Endothelial cell of umbilical vein (primary cell): ENCODE measurements around the gene SMARCE1. TPM values are rescaled to one million over a fixed set of nuclear protein-coding genes. Genes with fewer than 3 reads are reported as not detected.
A peak's percentile ranks its signal among the peaks of the same experiment; 100 is the strongest.

Experiments used
- Bru-seq: library from RNA; stranded (reverse); fragments of 400-500 nt; gene quantifications from one replicate; lab custom pipeline; 2021; lab: Mats Ljungman, UMichigan
- BruChase-seq, 2 experiments: library from RNA; stranded (reverse); fragments of 400-500 nt; gene quantifications; one replicate each; lab custom pipeline; 2021; lab: Mats Ljungman, UMichigan
- BruUV-seq: library from RNA; stranded (reverse); fragments of 400-500 nt; replicated peaks from 2 replicates; lab custom pipeline; 2021; lab: Mats Ljungman, UMichigan
- CTCF ChIA-PET: fragments of 300-600, 350-600 bp; sonication (Branson Sonifier 250); formaldehyde crosslinking; loops from one replicate; lab custom pipeline; 2021; ENCODE audit warnings: antibody characterized with exemption, inconsistent platforms; lab: Charles Lee
- POLR2A ChIA-PET: fragments of 300-600, 350-600 bp; sonication (Branson Sonifier 250); formaldehyde crosslinking; loops from one replicate; lab custom pipeline; 2021; ENCODE audit warnings: antibody characterized with exemption, inconsistent platforms; lab: Charles Lee
- DNase-seq: peaks from one replicate; pipeline ENCODE4 v3.0.0-alpha.2; 2011; ENCODE audit warnings: low read depth, low spot score
- FAIRE-seq: peaks from 2 replicates; lab custom pipeline; 2011; peaks lifted over from hg19 to GRCh38; lab: Jason Lieb, UNC
- H2AFZ ChIP-seq: 2 replicates; pipeline ENCODE4 v1.6.0; 2012; ENCODE audit warnings: low read depth, low read length, control low read depth, inconsistent platforms
- H3K27ac ChIP-seq: 2 replicates; pipeline ENCODE4 v1.5.1; 2011; ENCODE audit warnings: low read depth, mild to moderate bottlenecking, control low read depth, low read length, moderate library complexity; ENCODE audit not compliant: insufficient read depth
- H3K27me3 ChIP-seq, 2 experiments: 2 replicates each; pipeline versions ENCODE4 v1.6.0 to v1.6.1; 2011; ENCODE audit warnings: low read length in 2 of 2, mixed read lengths in 1 of 2; ENCODE audit not compliant: control insufficient read depth in 2 of 2, insufficient read depth in 2 of 2
- H3K36me3 ChIP-seq, 2 experiments: 2 replicates in 1 of 2; 3 replicates in 1 of 2; pipeline ENCODE4 v1.5.1; 2011; ENCODE audit warnings: low read length in 2 of 2, mild to moderate bottlenecking in 1 of 2, moderate library complexity in 1 of 2; ENCODE audit not compliant: control insufficient read depth in 2 of 2, insufficient read depth in 2 of 2; ENCODE audit errors: extremely low read depth in 1 of 2
- H3K4me1 ChIP-seq: 3 replicates; pipeline ENCODE4 v1.5.1; 2011; ENCODE audit warnings: mild to moderate bottlenecking, low read length; ENCODE audit not compliant: control insufficient read depth, insufficient read depth; ENCODE audit errors: extremely low read depth
- H3K4me2 ChIP-seq: 2 replicates; pipeline ENCODE4 v1.6.1; 2011; ENCODE audit warnings: low read length, control low read depth, mixed read lengths; ENCODE audit not compliant: insufficient read depth
- H3K4me3 ChIP-seq, 3 experiments: fragments of 200-600 bp in 1 of 3; sonication (generic), shearing (Covaris generic) in 1 of 3; replicated peaks in 1 of 3; 2 replicates each; pipeline ENCODE4 v1.5.1; 2011 to 2016; ENCODE audit warnings: control low read depth in 3 of 3, low read length in 3 of 3, mild to moderate bottlenecking in 2 of 3, inconsistent platforms in 1 of 3, low read depth in 1 of 3, moderate library complexity in 1 of 3; ENCODE audit not compliant: insufficient read depth in 1 of 3
- H3K79me2 ChIP-seq: 2 replicates; pipeline ENCODE4 v1.6.0; 2012; ENCODE audit warnings: low read length, inconsistent platforms; ENCODE audit not compliant: control insufficient read depth, insufficient read depth
- H3K9ac ChIP-seq: replicated peaks from 2 replicates; pipeline ENCODE3; 2011; ENCODE audit warnings: low read length, control low read depth; ENCODE audit not compliant: insufficient read depth; ENCODE audit errors: extremely low read depth
- H3K9me1 ChIP-seq: replicated peaks from 3 replicates; pipeline ENCODE4 v1.6.0; 2011; ENCODE audit warnings: mild to moderate bottlenecking, low read length; ENCODE audit not compliant: control insufficient read depth, insufficient read depth; ENCODE audit errors: extremely low read depth
- H3K9me3 ChIP-seq: replicated peaks from 2 replicates; pipeline ENCODE4 v1.5.1; 2012; ENCODE audit warnings: low read length, inconsistent platforms; ENCODE audit not compliant: control insufficient read depth, insufficient read depth
- H4K20me1 ChIP-seq: replicated peaks from 2 replicates; pipeline ENCODE3; 2011; ENCODE audit warnings: mild to moderate bottlenecking, low read length; ENCODE audit not compliant: control insufficient read depth, insufficient read depth; ENCODE audit errors: extremely low read depth
- EZH2 ChIP-seq: IDR thresholded peaks from 2 replicates; pipeline ENCODE4 v1.6.1; 2012; ENCODE audit warnings: borderline replicate concordance, low read depth, mild to moderate bottlenecking, moderate library complexity, low read length, inconsistent platforms; ENCODE audit not compliant: severe bottlenecking
- FOS ChIP-seq: IDR thresholded peaks from 2 replicates; pipeline ENCODE4 v1.6.1; 2011; ENCODE audit warnings: mild to moderate bottlenecking, low read length, moderate library complexity, borderline replicate concordance; ENCODE audit not compliant: insufficient read depth
- GATA2 ChIP-seq: IDR thresholded peaks from 2 replicates; pipeline ENCODE4 v1.7.0; 2011; ENCODE audit warnings: low read depth, mild to moderate bottlenecking, moderate library complexity, mixed read lengths, low read length; ENCODE audit not compliant: insufficient read length, insufficient read depth
- JUN ChIP-seq: IDR thresholded peaks from 2 replicates; pipeline ENCODE4 v1.6.1; 2011; ENCODE audit warnings: borderline replicate concordance, low read depth; ENCODE audit not compliant: insufficient read length, insufficient read depth
- MAX ChIP-seq: IDR thresholded peaks from 2 replicates; pipeline ENCODE4 v1.6.1; 2011; ENCODE audit not compliant: insufficient read depth, insufficient read length
- MYC ChIP-seq: IDR thresholded peaks from one replicate; pipeline ENCODE4 v1.6.1; 2011; ENCODE audit warnings: mild to moderate bottlenecking, low read depth, low read length
- POLR2A ChIP-seq: IDR thresholded peaks from 2 replicates; pipeline ENCODE4 v1.6.1; 2012; ENCODE audit warnings: low read depth, mild to moderate bottlenecking, control low read depth, low read length
- POLR2AphosphoS5 ChIP-seq: IDR thresholded peaks from 2 replicates; pipeline ENCODE4 v1.6.1; 2012; ENCODE audit warnings: low read depth, mild to moderate bottlenecking, control low read depth, low read length, moderate library complexity; ENCODE audit not compliant: insufficient read depth
- dilution Hi-C: fragments of 300-500 bp; cut with MboI; formaldehyde crosslinking; loops from one replicate; pipeline ENCODE4 v1.15.0; 2019; ENCODE audit warnings: low sequenced_read_pairs; ENCODE audit not compliant: extremely low pct_ligation_motif_present
- intact Hi-C: fragments of 100-400 bp; cut with micrococcal nuclease; formaldehyde crosslinking; loops from one replicate; pipeline ENCODE4 v1.10.0; 2022
- long read RNA-seq: library from polyadenylated mRNA; stranded (forward); transcript quantifications from one replicate; pipeline ENCODE4 v2.0.0, GENCODE V29; 2021
- polyA minus RNA-seq, 3 experiments: library from RNA; depleted of rRNA, polyadenylated mRNA; stranded (reverse); fragments of >200 nt; gene quantifications; 1 replicate in 1 of 3; 2 replicates in 2 of 3; pipeline ENCODE4 v1.2.3, GENCODE V29; 2011
- polyA plus RNA-seq, 4 experiments: library from polyadenylated mRNA; depleted of rRNA in 3 of 4; stranded (reverse) in 3 of 4; unstranded in 1 of 4; fragments of >200 nt; gene quantifications; 2 replicates each; pipeline versions ENCODE4 v1.2.1 to v1.2.3, GENCODE V29; 2011 to 2012; ENCODE audit warnings: missing spikeins in 1 of 4
- total RNA-seq: library from RNA; stranded (reverse); gene quantifications from 2 replicates; pipeline ENCODE4 v1.2.3, GENCODE V29; 2021
- TF ChIP-seq, protein P1 (sequence below), 2 donors: IDR thresholded peaks; 1 replicate in 1 of 2; 2 replicates in 1 of 2; pipeline ENCODE4 v1.5.1; 2011; ENCODE audit warnings: low read length in 2 of 2, mild to moderate bottlenecking in 2 of 2, moderate library complexity in 2 of 2, control low read depth in 1 of 2, inconsistent platforms in 1 of 2, low read depth in 1 of 2; ENCODE audit not compliant: insufficient read depth in 1 of 2; ENCODE audit errors: extremely low read depth in 1 of 2

The SMARCE1 gene
- total RNA-seq = 120 and 127 TPM in 2 replicates
- polyA plus RNA-seq = 21.5 and 28.4 TPM in 2 replicates
- 47.0 and 53.7 TPM in 2 replicates for polyA plus RNA-seq (2011; cell fraction: cytosol; rRNA removed)
- polyA plus RNA-seq (2011; cell fraction: nucleus; rRNA removed) = 48.1 and 64.9 TPM in 2 replicates
- polyA plus RNA-seq (2012) = 118 and 129 TPM in 2 replicates
- 47.0 and 59.7 TPM in 2 replicates for polyA minus RNA-seq
- 13.9 TPM for polyA minus RNA-seq (2011; cell fraction: cytosol; rRNA and poly(A)+ RNA removed)
- polyA minus RNA-seq (2011; cell fraction: nucleus; rRNA and poly(A)+ RNA removed) = 101 and 136 TPM in 2 replicates
- Bru-seq, nascent RNA = percentile 96 among the genes with signal in this experiment
- BruChase-seq, experiment 1, labeled RNA remaining after a 6-hour chase = percentile 96 among the genes with signal in this experiment
- percentile 92 among the genes with signal in this experiment for BruChase-seq, experiment 2, labeled RNA remaining after a 2-hour chase
- long read RNA-seq, full-length matches to known transcripts = 221 of 247 reads
- long read RNA-seq, partial matches to known transcripts = 20 of 247 reads
- long read RNA-seq, other reads (novel, unspliced or antisense) = 6 of 247 reads

- peak within 1 kb of the TSS; percentile 96 for H3K27ac ChIP-seq
- TF ChIP-seq POLR2A = peak; percentile 66
- TF ChIP-seq MAX = no peak
- TF ChIP-seq EZH2 = no peak
- no peak for TF ChIP-seq MYC
- TF ChIP-seq POLR2AphosphoS5 = no peak
- no peak for TF ChIP-seq JUN
- no peak for TF ChIP-seq FOS
- TF ChIP-seq, protein P1, sequence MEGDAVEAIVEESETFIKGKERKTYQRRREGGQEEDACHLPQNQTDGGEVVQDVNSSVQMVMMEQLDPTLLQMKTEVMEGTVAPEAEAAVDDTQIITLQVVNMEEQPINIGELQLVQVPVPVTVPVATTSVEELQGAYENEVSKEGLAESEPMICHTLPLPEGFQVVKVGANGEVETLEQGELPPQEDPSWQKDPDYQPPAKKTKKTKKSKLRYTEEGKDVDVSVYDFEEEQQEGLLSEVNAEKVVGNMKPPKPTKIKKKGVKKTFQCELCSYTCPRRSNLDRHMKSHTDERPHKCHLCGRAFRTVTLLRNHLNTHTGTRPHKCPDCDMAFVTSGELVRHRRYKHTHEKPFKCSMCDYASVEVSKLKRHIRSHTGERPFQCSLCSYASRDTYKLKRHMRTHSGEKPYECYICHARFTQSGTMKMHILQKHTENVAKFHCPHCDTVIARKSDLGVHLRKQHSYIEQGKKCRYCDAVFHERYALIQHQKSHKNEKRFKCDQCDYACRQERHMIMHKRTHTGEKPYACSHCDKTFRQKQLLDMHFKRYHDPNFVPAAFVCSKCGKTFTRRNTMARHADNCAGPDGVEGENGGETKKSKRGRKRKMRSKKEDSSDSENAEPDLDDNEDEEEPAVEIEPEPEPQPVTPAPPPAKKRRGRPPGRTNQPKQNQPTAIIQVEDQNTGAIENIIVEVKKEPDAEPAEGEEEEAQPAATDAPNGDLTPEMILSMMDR (IDR thresholded peaks at IDR 0.05; ENCODE audit: extremely low read depth in 1 of 2, insufficient read depth in 1 of 2, low read depth in 1 of 2, low read length in 2 of 2) = no peak
- no peak for TF ChIP-seq GATA2
- no peaks in the 10 kb centered on the region for H3K9me1 ChIP-seq
- H3K4me2 ChIP-seq = peak within 1 kb of the TSS; percentile 100
- peak within 1 kb of the TSS; percentile 62 to 100 (median 100) for H3K4me3 ChIP-seq
- H3K4me1 ChIP-seq = peaks cover 22% of the 10 kb centered on the region
- peak within 1 kb of the TSS; percentile 100 for H3K9ac ChIP-seq
- ChIA-PET POLR2A (no interaction called here), CTCF (interaction anchor here (0.7 to 2.8 kb wide), 7 partner anchors 21 to 1015 kb away, joined by 3 to 11 read pairs (median 4); no protein-coding TSS in a partner anchor)
- H3K79me2 ChIP-seq = peaks cover 44% of the 10 kb centered on the region
- H3K36me3 ChIP-seq = peaks cover 1 to 16% of the 10 kb centered on the region in 2 experiments
- peak within 1 kb of the TSS; percentile 94 for H2AFZ ChIP-seq
- no peaks in the 10 kb centered on the region for H3K9me3 ChIP-seq
- no TSS peak for BruUV-seq
- no peak for FAIRE-seq
- DNase-seq = peak; percentile 83
- no peaks in the 10 kb centered on the region for H3K27me3 ChIP-seq
- dilution Hi-C loops (no loop called here), intact Hi-C loops (loop anchor here (1.0 to 10.0 kb wide), 3 partner anchors 143 to 1017 kb away; no protein-coding TSS in a partner anchor)
- peaks cover 2% of the 10 kb centered on the region for H4K20me1 ChIP-seq
Measured at GRCh38 chr17:40647624-40648383, at the start of gene SMARCE1. Gene SMARCE1, minus strand, starts transcription at chr17:40647818. Its CDS starts 2,016 bp downstream, at chr17:40645802.
